Neural cell (in vitro differentiated cells): ENCODE data around the gene MDN1.

Source experiments
- CTCF ChIP-seq: fragments of 450-650 bp; IDR thresholded peaks from 2 replicates; pipeline ENCODE4 v1.5.1; 2014; ENCODE audit warnings: antibody characterized with exemption, mild to moderate bottlenecking, moderate library complexity; ENCODE audit not compliant: poor library complexity, severe bottlenecking
- EP300 ChIP-seq: fragments of 450-650 bp; conservative IDR thresholded peaks from 2 replicates; pipeline ENCODE4 v1.6.1; 2014; ENCODE audit warnings: antibody characterized with exemption, mild to moderate bottlenecking, moderate library complexity; ENCODE audit not compliant: poor library complexity, severe bottlenecking
- EZH2 ChIP-seq: fragments of 200-600, 300-800 bp; shearing (Covaris generic), sonication (generic); IDR thresholded peaks from 2 replicates; pipeline ENCODE4 v1.6.1; 2014; ENCODE audit warnings: antibody characterized with exemption, low read length, borderline replicate concordance, mild to moderate bottlenecking; ENCODE audit not compliant: insufficient read depth, poor library complexity, severe bottlenecking
- MXI1 ChIP-seq: fragments of 450-650 bp; conservative IDR thresholded peaks from 2 replicates; pipeline ENCODE4 v1.6.1; 2014; ENCODE audit warnings: antibody characterized with exemption, mild to moderate bottlenecking; ENCODE audit not compliant: poor library complexity, severe bottlenecking
- POLR2AphosphoS5 ChIP-seq: IDR thresholded peaks from 2 replicates; pipeline ENCODE4 v1.6.1; 2012
- RAD21 ChIP-seq: fragments of 450-650 bp; conservative IDR thresholded peaks from 2 replicates; pipeline ENCODE4 v1.6.1; 2014; ENCODE audit warnings: antibody characterized with exemption, mild to moderate bottlenecking, moderate library complexity
- REST ChIP-seq: IDR thresholded peaks from 2 replicates; pipeline ENCODE4 v1.6.1; 2012; ENCODE audit warnings: borderline replicate concordance
- SMC3 ChIP-seq: fragments of 450-650 bp; conservative IDR thresholded peaks from 2 replicates; pipeline ENCODE4 v1.6.1; 2014; ENCODE audit warnings: antibody characterized with exemption, mild to moderate bottlenecking, moderate library complexity; ENCODE audit not compliant: poor library complexity
- TAF1 ChIP-seq: IDR thresholded peaks from 2 replicates; pipeline ENCODE4 v1.6.1; 2012; ENCODE audit warnings: low read depth

DNA sequence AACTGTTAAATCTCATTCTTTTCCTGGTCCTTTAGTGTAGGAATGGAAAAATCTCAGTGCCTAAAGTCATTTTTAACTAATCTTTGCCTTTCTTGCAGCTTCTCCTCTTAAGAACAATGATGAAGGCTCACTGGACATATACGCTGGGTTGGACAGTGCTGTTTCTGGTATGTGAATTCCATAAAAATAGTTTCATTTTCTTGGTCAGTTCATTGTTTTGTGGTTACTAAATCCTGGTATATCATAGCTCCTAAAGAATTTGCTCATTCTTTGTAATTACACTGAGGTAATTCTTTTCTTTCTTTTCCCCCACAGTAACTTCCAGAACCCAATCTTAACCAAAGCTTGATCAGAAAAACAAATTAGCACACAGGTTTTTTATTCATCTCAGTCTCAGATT is 33.5 kb upstream of the MDN1 start:
- no peak for TF ChIP-seq SMC3
- no peak for TF ChIP-seq EZH2
- TF ChIP-seq CTCF, result no peak
- TF ChIP-seq RAD21, result no peak
- no peak for TF ChIP-seq POLR2AphosphoS5
- TF ChIP-seq REST, result no peak
- TF ChIP-seq EP300, result no peak
- no peak for TF ChIP-seq TAF1
- no peak for TF ChIP-seq MXI1
